Stimulated activated CD4-positive, alpha-beta T cell treated with anti-CD3 and anti-CD28 coated beads, Interleukin-4, amount 100 ng/mL, for 1 hour (primary cell): Measurements from ENCODE around the gene DNAAF2.

ENCODE experiments used
- DNase-seq: peaks from one replicate; pipeline ENCODE4 v3.0.0-alpha.2; 2020

Gene DNAAF2

GRCh38 chr14:49582113-49582977 is 52.7 kb downstream of the DNAAF2 start:
- DNase-seq: no peak

GRCh38 chr14:49581209-49582112 is 53.6 kb downstream of the DNAAF2 start:
- DNase-seq: no peak

- DNase-seq: no peak
These were observed 55.2 kb downstream of the DNAAF2 start for GRCh38 chr14:49579841-49580240.

DNA sequence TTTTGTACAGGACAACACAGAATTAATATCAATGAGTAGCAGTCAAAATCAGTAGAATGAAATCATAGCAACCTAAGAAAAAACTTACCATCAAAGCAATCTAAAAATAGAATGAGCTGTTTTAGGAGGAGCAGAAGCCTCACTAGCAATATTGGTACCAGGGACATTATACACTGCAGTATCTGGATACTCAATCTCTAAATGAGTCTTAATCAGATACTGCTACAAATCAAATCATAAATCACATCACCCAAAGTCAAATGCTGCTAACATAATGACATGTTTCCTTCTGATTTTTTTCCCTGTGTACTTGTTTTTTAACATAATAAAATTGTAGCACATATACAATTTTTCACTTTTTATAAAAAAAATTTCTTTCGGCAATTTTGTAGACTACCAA is 56.9 kb downstream of the DNAAF2 start:
- DNase-seq: no peak
